Lower lobe of right lung (tissue), 2 donors: ENCODE measurements around the gene JMJD1C. TPM values are rescaled to one million over a fixed set of nuclear protein-coding genes. Genes with fewer than 3 reads are reported as not detected.

Source experiments
- ATAC-seq, 2 donors: fragments of 200-7000 bp; cut with Tn5 transposase; one replicate each; pipeline ENCODE4 v1.9.1; 2020 to 2022; ENCODE audit warnings: mild to moderate bottlenecking in 2 of 2, moderate library complexity in 2 of 2
- DNase-seq: peaks from one replicate; pipeline ENCODE4 v3.0.0-alpha.2; 2020
- H3K27ac ChIP-seq: fragments of 200-600 bp; one replicate; pipeline ENCODE4 v1.8.0; 2022
- H3K27me3 ChIP-seq: fragments of 200-600 bp; one replicate; pipeline ENCODE4 v1.8.0; 2022; ENCODE audit warnings: low read depth
- H3K36me3 ChIP-seq: fragments of 200-600 bp; one replicate; pipeline ENCODE4 v1.8.0; 2022; ENCODE audit warnings: mild to moderate bottlenecking
- H3K4me1 ChIP-seq: fragments of 200-600 bp; one replicate; pipeline ENCODE4 v1.8.0; 2022
- H3K4me3 ChIP-seq: fragments of 200-600 bp; one replicate; pipeline ENCODE4 v1.8.0; 2022; ENCODE audit warnings: mild to moderate bottlenecking
- H3K9me3 ChIP-seq: fragments of 200-600 bp; one replicate; pipeline ENCODE4 v1.8.0; 2022
- intact Hi-C: fragments of 100-400 bp; cut with DNase I; formaldehyde crosslinking; loops from one replicate; pipeline ENCODE4 v1.11.0; 2022
- total RNA-seq: library from RNA; stranded (reverse); fragmentation: NEBNext Ultra II Directional; extraction: Animal tissue kit (Norgen Biotek cat#: 25700); gene quantifications from one replicate; pipeline ENCODE4 v1.2.1, GENCODE V29; 2021
- TF ChIP-seq, protein P1 (sequence below): fragments of 200-600 bp; IDR thresholded peaks from one replicate; pipeline ENCODE4 v1.8.0; 2022; ENCODE audit warnings: antibody characterized with exemption, mild to moderate bottlenecking
- donor health status: DM: no; HTN: yes; CAD: no; lungs with severe emphysema.

Gene JMJD1C
- total RNA-seq, 1 donor from 2014 or later = 100.0 TPM

DNA sequence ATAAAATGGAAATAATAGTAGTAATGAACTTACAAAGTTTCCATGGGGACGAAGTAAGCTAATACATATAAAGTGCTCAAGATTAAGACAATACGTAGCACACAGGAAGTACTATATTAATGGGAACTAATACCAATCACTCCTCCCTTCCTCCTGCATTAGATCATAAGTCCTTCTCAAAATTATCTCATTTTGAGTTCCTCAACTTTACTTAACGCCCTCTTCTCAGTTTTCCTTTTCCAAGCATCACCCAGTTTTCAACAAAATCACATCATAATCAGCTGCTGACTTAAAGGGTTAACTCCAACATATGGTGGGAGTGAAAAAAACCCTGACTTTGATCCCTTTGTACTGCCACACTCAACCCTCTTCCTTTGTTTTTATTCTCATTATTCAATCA lies 24.4 kb downstream of the JMJD1C start:
- Histone ChIP-seq H3K4me1 (peaks cover 44% of the 10 kb centered on the region), H3K9me3 (no peaks in the 10 kb centered on the region), H3K36me3 (no peaks in the 10 kb centered on the region), H3K27ac (no peak overlapping the region), H3K27me3 (no peaks in the 10 kb centered on the region), H3K4me3 (no peak overlapping the region)
- ATAC-seq = peak in 1 of 2 donors; percentile 19
- TF ChIP-seq, protein P1, sequence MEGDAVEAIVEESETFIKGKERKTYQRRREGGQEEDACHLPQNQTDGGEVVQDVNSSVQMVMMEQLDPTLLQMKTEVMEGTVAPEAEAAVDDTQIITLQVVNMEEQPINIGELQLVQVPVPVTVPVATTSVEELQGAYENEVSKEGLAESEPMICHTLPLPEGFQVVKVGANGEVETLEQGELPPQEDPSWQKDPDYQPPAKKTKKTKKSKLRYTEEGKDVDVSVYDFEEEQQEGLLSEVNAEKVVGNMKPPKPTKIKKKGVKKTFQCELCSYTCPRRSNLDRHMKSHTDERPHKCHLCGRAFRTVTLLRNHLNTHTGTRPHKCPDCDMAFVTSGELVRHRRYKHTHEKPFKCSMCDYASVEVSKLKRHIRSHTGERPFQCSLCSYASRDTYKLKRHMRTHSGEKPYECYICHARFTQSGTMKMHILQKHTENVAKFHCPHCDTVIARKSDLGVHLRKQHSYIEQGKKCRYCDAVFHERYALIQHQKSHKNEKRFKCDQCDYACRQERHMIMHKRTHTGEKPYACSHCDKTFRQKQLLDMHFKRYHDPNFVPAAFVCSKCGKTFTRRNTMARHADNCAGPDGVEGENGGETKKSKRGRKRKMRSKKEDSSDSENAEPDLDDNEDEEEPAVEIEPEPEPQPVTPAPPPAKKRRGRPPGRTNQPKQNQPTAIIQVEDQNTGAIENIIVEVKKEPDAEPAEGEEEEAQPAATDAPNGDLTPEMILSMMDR = no peak
- intact Hi-C loops = no loop called here
- no peak for DNase-seq

DNA sequence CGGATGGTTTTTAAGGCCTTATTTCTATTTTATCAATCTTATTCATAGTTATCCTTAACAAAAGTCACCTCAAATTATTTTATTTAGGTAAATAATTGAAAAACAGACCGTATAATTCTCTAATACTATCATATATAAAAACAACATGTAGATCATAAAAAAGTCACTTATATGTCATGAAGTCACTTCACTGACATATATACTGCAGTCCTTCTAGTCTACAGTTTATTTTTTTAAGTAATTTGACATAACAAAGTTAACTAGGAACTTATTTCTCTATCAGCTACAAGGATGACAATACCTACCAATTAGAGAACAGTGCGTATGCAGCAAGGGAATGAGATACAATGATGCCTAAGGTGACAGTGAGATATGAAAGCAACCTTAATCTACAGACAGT lies 26.2 kb downstream of the JMJD1C start:
- Histone ChIP-seq H3K27ac (no peak overlapping the region), H3K4me1 (peaks cover 58% of the 10 kb centered on the region), H3K27me3 (no peaks in the 10 kb centered on the region), H3K36me3 (no peaks in the 10 kb centered on the region), H3K9me3 (no peaks in the 10 kb centered on the region), H3K4me3 (no peak overlapping the region)
- TF ChIP-seq, protein P1 = no peak
- no peak for ATAC-seq
- DNase-seq = no peak
- intact Hi-C loops = no loop called here

DNA sequence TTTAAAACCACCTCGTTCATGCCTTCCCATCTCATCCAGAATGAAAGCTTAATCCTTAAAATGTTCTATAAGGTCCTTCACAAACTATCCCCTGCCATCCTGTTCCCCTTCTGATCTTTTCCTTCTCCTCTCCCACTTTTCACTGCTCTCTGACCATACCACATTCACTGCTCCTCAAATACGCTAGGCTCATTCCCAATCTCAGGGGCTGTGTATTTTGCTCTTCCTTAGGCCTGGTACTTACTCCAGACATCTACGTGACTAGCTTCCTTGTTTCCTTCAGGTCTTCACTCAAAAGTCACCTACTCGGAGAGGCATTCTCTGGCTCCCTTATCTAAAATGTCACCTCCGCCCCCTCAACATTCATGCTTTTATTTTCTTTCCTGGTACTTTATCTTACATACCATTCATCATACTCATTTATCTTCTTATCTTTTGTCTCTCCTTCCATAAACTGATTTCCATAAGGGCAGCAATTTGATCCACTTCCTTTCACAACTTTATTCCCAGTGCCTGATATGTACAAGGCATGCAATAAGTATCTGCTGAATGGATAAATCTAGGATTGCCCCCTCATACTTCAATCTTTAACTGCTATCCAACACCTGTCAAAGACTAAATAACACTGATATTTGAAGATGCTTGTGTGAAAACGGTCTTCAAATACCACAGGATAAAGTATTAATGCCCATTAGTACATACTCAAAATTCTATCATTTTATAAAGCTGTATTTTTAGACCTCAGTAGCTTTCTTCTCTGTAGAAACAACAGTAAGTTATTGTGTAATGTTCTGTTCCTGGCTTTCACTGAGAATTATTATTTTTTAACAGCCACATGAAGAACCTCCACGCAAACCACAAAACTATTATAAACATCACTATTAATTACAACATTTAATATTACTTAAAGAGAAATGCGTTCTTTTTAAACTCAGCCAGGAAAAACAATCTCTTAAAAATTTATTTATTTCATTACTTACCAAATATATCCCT lies 27.0 kb downstream of the JMJD1C start:
- no peaks in the 10 kb centered on the region for H3K36me3 ChIP-seq
- ATAC-seq (no peak), DNase-seq (no peak)
- H3K4me1 ChIP-seq = peaks cover 63% of the 10 kb centered on the region
- H3K27ac ChIP-seq = no peak overlapping the region
- no peak overlapping the region for H3K4me3 ChIP-seq
- H3K27me3 ChIP-seq = no peaks in the 10 kb centered on the region
- intact Hi-C loops = no loop called here
- TF ChIP-seq, protein P1 = no peak
- no peaks in the 10 kb centered on the region for H3K9me3 ChIP-seq

DNA sequence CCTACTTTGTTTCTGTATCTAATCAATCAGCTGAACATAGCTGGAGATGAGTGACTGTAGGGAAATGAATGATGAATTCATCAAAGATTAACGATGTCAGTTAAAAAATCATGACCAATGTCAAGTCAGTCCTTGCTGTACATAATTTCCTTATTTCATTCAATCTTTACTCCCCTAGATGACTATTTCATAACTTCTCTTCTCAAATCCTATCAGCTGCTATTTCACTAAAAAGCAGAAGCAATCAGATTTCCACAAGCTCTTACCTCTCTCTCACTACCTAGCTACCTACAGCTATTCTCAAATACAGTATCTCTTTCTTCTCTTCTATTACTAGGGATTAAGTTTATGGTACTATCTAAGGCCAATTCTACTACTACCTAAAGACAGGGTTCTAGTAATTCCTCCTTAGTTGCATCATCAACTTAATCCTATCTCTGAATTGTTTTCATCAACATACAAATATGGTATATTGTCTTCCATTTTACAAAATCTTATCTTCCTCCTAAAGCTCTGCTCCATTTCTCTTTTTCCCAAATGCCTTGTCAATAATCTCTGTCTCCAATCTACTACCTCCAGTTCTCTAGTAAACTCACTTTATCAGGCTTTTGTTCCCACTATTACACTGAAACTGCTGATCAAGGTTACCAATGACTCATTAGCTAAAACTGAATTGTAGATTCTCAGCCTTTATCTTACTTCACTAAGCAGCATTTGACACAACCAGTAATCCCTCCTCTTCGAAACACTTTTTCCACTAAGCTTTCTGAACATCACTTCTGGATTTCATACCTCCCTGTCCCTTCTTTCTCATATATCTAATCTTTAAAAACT lies 28.4 kb downstream of the JMJD1C start:
- no peak for DNase-seq
- peaks cover 65% of the 10 kb centered on the region for H3K4me1 ChIP-seq

DNA sequence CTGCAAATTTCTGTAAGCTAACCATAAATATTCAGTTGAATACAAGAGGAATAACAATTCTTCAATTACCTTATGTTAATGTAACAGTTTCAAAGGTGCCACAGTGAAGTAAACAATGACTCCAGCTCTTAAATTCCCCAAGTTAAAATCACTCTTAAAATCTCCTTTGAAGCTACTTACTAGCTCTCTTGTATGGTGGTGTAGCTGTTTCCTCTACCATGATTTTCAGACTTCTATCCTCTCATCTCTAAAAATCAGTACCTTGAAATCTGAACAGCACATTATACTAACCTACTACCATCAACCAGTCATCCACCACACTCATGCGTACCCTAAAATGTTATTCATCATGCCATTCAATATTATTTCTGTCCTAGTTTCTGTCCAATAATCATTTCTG lies 29.6 kb downstream of the JMJD1C start:
- DNase-seq = no peak
- intact Hi-C loops = no loop called here
- no peak overlapping the region for H3K4me3 ChIP-seq
- no peaks in the 10 kb centered on the region for H3K9me3 ChIP-seq
- ATAC-seq = no peak
- H3K27ac ChIP-seq = no peak overlapping the region
- H3K27me3 ChIP-seq = no peaks in the 10 kb centered on the region
- H3K36me3 ChIP-seq = no peaks in the 10 kb centered on the region
- TF ChIP-seq, protein P1 = no peak
- H3K4me1 ChIP-seq = peaks cover 60% of the 10 kb centered on the region

More for the DNA sequence above, 28.4 kb downstream of the JMJD1C start:
- TF ChIP-seq, protein P1 = no peak
- Histone ChIP-seq H3K27ac (no peak overlapping the region), H3K9me3 (no peaks in the 10 kb centered on the region), H3K36me3 (no peaks in the 10 kb centered on the region), H3K27me3 (no peaks in the 10 kb centered on the region), H3K4me3 (no peak overlapping the region)
- ATAC-seq = no peak
- intact Hi-C loops = no loop called here
